ENCODE results near the gene TOMM40L. TPM values are rescaled to one million over a fixed set of nuclear protein-coding genes. Genes with fewer than 3 reads are reported as not detected.
A peak's percentile ranks its signal among the peaks of the same experiment; 100 is the strongest.

The TOMM40L gene
- total and polyA plus RNA-seq, 9 donors, result 2.4 to 15.2 (median 7.5) TPM

DNA sequence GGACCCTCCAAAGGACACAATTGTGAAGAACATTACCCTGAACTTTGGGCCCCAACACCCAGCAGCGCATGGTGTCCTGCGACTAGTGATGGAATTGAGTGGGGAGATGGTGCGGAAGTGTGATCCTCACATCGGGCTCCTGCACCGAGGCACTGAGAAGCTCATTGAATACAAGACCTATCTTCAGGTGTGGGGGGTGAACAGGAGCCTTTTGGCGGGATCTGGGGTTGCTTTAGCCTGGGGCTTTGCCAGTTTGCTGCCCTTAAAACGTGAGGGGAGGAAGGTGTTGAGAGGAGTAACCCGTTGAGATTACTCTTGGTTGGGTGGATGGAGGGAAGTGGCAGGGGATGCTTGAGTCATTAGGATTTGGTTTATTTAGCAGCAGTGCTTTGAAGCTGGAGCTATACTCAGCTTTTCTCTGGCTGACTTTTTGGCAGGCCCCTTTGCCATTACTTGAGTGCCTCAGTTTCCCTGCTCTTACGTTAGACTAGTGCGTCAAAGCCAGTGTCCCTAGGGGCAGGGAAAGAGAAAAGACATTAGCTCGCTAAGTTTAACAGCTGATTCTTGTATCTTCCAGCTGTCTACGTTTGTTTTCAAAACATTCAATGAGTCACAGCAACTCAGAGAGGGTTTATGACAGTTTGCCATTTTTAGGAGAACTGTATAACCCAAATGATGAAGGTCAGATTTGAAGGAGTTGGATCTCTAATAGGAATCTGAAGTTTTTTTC is 19.3 kb upstream of the TOMM40L start:
- intact Hi-C loops (cut with DNase I), result no loop called here
- TF ChIP-seq POLR2A (IDR thresholded peaks at IDR 0.05) (no peak), EP300 (IDR thresholded peaks at IDR 0.05) (peak; percentile 3)
- TF ChIP-seq, protein P1, sequence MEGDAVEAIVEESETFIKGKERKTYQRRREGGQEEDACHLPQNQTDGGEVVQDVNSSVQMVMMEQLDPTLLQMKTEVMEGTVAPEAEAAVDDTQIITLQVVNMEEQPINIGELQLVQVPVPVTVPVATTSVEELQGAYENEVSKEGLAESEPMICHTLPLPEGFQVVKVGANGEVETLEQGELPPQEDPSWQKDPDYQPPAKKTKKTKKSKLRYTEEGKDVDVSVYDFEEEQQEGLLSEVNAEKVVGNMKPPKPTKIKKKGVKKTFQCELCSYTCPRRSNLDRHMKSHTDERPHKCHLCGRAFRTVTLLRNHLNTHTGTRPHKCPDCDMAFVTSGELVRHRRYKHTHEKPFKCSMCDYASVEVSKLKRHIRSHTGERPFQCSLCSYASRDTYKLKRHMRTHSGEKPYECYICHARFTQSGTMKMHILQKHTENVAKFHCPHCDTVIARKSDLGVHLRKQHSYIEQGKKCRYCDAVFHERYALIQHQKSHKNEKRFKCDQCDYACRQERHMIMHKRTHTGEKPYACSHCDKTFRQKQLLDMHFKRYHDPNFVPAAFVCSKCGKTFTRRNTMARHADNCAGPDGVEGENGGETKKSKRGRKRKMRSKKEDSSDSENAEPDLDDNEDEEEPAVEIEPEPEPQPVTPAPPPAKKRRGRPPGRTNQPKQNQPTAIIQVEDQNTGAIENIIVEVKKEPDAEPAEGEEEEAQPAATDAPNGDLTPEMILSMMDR (IDR thresholded peaks at IDR 0.05), result no peak
- no peaks in the 10 kb centered on the region for H3K27me3 ChIP-seq
- H3K36me3 ChIP-seq, result no peaks in the 10 kb centered on the region
- peaks cover 16% of the 10 kb centered on the region for H3K4me1 ChIP-seq (ENCODE audit: insufficient read depth)
- 44 to 50% (median 50%) methylated on average over 12 of the region's 12 CpGs for WGBS, 3 donors
- peak overlapping the region; percentile 77 to 90 for H3K27ac ChIP-seq
- H3K9me3 ChIP-seq, result no peaks in the 10 kb centered on the region
- no peak overlapping the region for H3K4me3 ChIP-seq
- DNase-seq, result peak; percentile 60 to 80 (median 70)

DNA sequence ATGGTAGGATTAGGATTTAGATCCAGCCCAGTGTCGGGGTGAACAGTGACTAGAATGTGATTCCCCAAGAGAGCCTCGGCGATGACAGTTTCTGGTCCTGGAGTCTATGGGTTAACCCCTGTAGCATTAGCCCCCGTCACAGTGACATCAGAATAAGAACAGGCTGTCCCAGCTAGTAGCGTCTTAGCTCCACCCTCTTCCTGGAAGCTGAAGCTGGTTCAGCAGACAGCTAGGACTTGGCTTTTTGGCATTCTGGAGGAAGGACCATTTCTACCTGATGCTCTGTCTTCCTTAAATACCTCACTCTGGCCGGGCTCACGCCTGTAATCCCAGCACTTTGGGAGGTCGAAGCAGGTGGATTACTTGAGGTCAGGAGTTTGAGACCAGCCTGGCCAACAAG is 18.7 kb upstream of the TOMM40L start:
- no peaks in the 10 kb centered on the region for H3K9me3 ChIP-seq
- DNase-seq, result peak; percentile 69 to 90 (median 75)
- H3K27ac ChIP-seq, result peak overlapping the region; percentile 74 to 90
- peaks cover 16% of the 10 kb centered on the region for H3K4me1 ChIP-seq (ENCODE audit: insufficient read depth)
- no peaks in the 10 kb centered on the region for H3K27me3 ChIP-seq
- no peak overlapping the region for H3K4me3 ChIP-seq
- intact Hi-C loops (cut with DNase I), result no loop called here
- TF ChIP-seq, protein P1 (IDR thresholded peaks at IDR 0.05), result no peak
- TF ChIP-seq EP300 (IDR thresholded peaks at IDR 0.05) (peak; percentile 99), POLR2A (IDR thresholded peaks at IDR 0.05) (peak; percentile 80)
- 13 to 30% (median 18%) methylated on average over 8 of the region's 8 CpGs for WGBS, 3 donors
- no peaks in the 10 kb centered on the region for H3K36me3 ChIP-seq

DNA sequence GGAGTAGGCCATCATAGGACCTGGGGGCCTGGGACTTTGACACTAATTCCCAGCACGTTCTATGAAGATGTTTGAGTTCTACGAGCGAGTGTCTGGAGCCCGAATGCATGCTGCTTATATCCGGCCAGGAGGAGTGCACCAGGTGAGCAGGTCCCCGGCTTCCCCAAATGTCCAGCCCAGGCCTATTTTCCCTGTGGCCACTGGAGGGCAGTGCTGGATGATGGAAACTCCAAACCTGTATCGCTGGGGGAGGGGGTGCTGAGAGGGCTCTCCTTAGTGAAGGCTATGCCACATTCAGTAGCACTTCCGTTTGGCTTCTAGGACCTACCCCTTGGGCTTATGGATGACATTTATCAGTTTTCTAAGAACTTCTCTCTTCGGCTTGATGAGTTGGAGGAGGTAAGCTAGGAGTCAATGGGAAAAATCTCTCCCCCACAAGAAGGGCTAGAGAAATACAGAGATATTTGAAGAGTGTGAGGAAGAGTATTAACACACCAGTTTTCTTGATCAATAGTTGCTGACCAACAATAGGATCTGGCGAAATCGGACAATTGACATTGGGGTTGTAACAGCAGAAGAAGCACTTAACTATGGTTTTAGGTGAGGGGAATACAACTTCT is 16.0 kb upstream of the TOMM40L start:
- no peak for TF ChIP-seq EP300 (IDR thresholded peaks at IDR 0.05)
- TF ChIP-seq, protein P1 (IDR thresholded peaks at IDR 0.05), result peak; percentile 67 to 94 (median 85)
- H3K9me3 ChIP-seq, result no peaks in the 10 kb centered on the region
- H3K4me1 ChIP-seq (ENCODE audit: insufficient read depth), result peaks cover 8% of the 10 kb centered on the region
- H3K27me3 ChIP-seq, result no peaks in the 10 kb centered on the region
- no peaks in the 10 kb centered on the region for H3K36me3 ChIP-seq
- WGBS, 3 donors, result 37 to 42% (median 38%) methylated on average over 11 of the region's 11 CpGs
- peak; percentile 72 to 87 (median 80) for DNase-seq
- peak overlapping the region in 1 of 2 donors; percentile 14 for H3K27ac ChIP-seq
- no peak overlapping the region for H3K4me3 ChIP-seq
- intact Hi-C loops (cut with DNase I), result no loop called here

DNA sequence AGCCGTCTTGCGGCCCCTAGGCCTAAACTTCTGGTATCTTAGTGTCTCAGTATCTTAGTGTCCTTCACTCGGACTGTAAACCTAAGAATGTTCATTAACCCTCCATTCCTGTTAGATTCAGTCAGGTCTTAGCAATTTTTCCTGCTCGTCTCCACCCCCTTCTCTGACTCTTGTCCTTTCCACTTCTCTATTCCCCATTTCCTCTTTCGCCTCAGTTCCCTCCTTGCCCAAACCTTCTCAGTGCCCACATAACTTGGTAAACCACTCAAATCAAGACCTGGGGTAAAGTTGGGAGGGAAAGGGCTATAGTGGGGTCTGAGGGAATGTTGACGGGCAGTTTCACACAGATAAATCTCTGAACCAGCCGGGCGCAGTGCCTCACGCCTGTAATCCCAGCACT is 11.5 kb upstream of the TOMM40L start:
- Histone ChIP-seq H3K4me1 (ENCODE audit: insufficient read depth) (no peaks in the 10 kb centered on the region), H3K27ac (no peak overlapping the region), H3K9me3 (no peaks in the 10 kb centered on the region), H3K4me3 (no peak overlapping the region), H3K27me3 (no peaks in the 10 kb centered on the region), H3K36me3 (no peaks in the 10 kb centered on the region)
- intact Hi-C loops (cut with DNase I), result no loop called here
- no peak for DNase-seq
- 88 to 91% (median 89%) methylated on average over 9 of the region's 9 CpGs for WGBS, 3 donors
- TF ChIP-seq EP300 (IDR thresholded peaks at IDR 0.05) (no peak), POLR2A (IDR thresholded peaks at IDR 0.05) (no peak)
- TF ChIP-seq, protein P1 (IDR thresholded peaks at IDR 0.05), result no peak

Measured in ovary (tissue), 9 donors.